ENCODE results near the gene DOCK4. TPM values are rescaled to one million over a fixed set of nuclear protein-coding genes. Genes with fewer than 3 reads are reported as not detected.

The DOCK4 gene
- total RNA-seq, 4 donors from 2014 or later, result 30.8 to 49.8 (median 37.2) TPM

DNA sequence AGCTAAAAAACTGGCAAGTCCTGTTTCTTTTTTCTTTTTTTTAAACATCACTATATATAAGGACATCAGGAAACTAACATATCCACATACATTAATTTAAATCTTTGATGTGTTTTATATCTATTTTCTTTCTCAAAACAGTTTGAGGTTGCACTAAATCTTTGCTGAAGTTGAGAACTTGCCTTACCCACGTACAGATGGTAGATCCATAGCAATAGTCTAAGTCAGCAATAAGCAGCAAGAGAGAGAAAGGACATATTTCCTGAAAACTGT, 417.2 kb downstream of the DOCK4 start:
- H3K27me3 ChIP-seq, result no peaks in the 10 kb centered on the region
- H3K4me3 ChIP-seq, result no peak overlapping the region
- H3K36me3 ChIP-seq, result peaks cover 0 to 37% (median 0%) of the 10 kb centered on the region in 3 donors
- no peak overlapping the region for H3K27ac ChIP-seq
- H3K4me1 ChIP-seq, result no peaks in the 10 kb centered on the region
- TF ChIP-seq, protein P1, sequence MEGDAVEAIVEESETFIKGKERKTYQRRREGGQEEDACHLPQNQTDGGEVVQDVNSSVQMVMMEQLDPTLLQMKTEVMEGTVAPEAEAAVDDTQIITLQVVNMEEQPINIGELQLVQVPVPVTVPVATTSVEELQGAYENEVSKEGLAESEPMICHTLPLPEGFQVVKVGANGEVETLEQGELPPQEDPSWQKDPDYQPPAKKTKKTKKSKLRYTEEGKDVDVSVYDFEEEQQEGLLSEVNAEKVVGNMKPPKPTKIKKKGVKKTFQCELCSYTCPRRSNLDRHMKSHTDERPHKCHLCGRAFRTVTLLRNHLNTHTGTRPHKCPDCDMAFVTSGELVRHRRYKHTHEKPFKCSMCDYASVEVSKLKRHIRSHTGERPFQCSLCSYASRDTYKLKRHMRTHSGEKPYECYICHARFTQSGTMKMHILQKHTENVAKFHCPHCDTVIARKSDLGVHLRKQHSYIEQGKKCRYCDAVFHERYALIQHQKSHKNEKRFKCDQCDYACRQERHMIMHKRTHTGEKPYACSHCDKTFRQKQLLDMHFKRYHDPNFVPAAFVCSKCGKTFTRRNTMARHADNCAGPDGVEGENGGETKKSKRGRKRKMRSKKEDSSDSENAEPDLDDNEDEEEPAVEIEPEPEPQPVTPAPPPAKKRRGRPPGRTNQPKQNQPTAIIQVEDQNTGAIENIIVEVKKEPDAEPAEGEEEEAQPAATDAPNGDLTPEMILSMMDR (IDR thresholded peaks at IDR 0.05), result no peak
- no peak for TF ChIP-seq POLR2A (IDR thresholded peaks at IDR 0.05)
- no peak for TF ChIP-seq EP300 (IDR thresholded peaks at IDR 0.05)
- H3K9me3 ChIP-seq, result peaks cover 0 to 4% (median 0%) of the 10 kb centered on the region in 4 donors
- 76 to 79% methylated on average over 1 of the region's 1 CpG for WGBS, 2 donors
- DNase-seq (ENCODE audit: low spot score in 2 of 2), result no peak

DNA sequence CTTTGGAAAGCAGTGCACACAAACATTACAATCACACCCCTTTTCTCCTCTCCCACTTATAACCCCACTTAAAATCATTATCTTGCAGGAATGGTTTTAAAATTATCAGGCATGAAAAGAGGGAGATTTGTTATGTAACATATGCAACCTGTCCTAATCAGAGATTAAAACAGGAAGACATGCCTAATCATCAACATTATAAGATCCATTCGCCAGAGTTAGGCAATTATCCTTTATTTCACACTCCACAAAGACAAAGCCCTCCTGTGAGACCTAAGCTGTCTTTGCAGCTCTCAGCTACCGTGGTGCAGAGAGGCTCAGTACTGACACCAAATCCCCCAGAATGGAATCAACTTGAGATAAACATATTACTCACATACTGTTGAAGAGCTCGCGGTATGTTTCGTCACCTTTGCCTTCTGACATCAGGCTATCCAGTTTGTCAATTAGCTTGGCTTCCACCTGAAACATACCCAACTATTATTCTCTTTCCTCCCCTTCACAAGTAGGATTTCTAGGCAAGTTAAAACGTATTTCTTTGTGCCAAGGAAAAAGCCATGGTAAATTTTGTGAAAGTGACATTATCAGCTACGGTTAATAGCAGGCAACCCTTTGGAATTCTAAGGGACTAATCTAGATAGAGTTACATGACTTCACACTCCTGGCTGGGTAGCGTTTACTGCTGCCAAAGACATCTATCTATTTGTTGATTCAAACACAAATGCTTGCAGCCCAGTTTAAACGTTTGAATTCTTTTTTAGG, 417.7 kb downstream of the DOCK4 start:
- Histone ChIP-seq H3K36me3 (peaks cover 0 to 37% (median 0%) of the 10 kb centered on the region in 3 donors), H3K27me3 (no peaks in the 10 kb centered on the region), H3K27ac (no peak overlapping the region), H3K9me3 (no peaks in the 10 kb centered on the region), H3K4me1 (no peaks in the 10 kb centered on the region), H3K4me3 (no peak overlapping the region)
- no peak for DNase-seq (ENCODE audit: low spot score in 2 of 2)
- TF ChIP-seq, protein P1 (IDR thresholded peaks at IDR 0.05), result no peak
- 56 to 58% methylated on average over 9 of the region's 9 CpGs for WGBS, 2 donors

DNA sequence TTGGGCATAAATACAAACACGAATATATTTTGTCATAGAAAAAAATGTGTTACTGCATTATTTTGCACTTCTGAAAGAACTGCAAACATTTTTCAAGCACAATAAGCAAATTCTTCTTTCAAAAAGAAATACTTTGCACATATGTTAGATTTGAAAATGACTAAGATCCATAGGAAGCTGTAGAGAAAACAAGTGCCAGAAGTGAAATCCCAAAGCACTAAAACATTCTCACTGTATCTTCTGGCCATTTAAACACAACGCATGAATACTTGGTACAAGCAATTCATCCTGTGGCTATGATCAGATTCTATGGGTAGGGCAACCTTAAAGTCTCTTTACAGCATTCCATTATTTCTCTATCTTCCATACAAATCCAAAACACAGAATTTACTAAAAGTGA, 418.5 kb downstream of the DOCK4 start:
- no peak for DNase-seq (ENCODE audit: low spot score in 2 of 2)
- Histone ChIP-seq H3K27ac (no peak overlapping the region), H3K9me3 (no peaks in the 10 kb centered on the region), H3K36me3 (peaks cover 0 to 36% (median 0%) of the 10 kb centered on the region in 3 donors), H3K27me3 (no peaks in the 10 kb centered on the region), H3K4me3 (no peak overlapping the region), H3K4me1 (no peaks in the 10 kb centered on the region)
- WGBS, 2 donors, result 56 to 65% methylated on average over 2 of the region's 2 CpGs
- TF ChIP-seq POLR2A (IDR thresholded peaks at IDR 0.05), result no peak
- TF ChIP-seq EP300 (IDR thresholded peaks at IDR 0.05), result no peak
- TF ChIP-seq, protein P1 (IDR thresholded peaks at IDR 0.05), result no peak

DNA sequence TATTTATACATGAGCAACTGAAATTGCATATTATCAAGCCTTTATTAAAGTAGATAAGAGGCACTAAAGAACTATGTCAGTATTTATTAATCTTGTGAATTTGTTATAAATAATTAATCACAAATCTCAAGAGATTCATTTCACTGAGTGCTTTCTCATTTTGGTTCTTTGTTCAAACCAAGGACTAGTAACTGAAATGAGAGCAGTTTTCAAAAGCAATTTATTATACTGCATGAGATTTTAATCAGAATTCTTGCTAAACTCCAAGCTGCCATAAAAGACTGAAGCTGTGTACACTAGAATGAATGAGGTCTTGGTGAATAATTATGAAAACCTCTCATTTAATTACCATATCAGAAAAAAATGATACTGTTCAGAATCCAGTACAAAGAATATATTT, 419.1 kb downstream of the DOCK4 start:
- Histone ChIP-seq H3K9me3 (no peaks in the 10 kb centered on the region), H3K27me3 (no peaks in the 10 kb centered on the region), H3K27ac (no peak overlapping the region), H3K4me3 (no peak overlapping the region), H3K4me1 (no peaks in the 10 kb centered on the region), H3K36me3 (peaks cover 0 to 34% (median 0%) of the 10 kb centered on the region in 3 donors)
- TF ChIP-seq POLR2A (IDR thresholded peaks at IDR 0.05) (no peak), EP300 (IDR thresholded peaks at IDR 0.05) (no peak)
- TF ChIP-seq, protein P1 (IDR thresholded peaks at IDR 0.05), result no peak
- DNase-seq (ENCODE audit: low spot score in 2 of 2), result no peak

DNA sequence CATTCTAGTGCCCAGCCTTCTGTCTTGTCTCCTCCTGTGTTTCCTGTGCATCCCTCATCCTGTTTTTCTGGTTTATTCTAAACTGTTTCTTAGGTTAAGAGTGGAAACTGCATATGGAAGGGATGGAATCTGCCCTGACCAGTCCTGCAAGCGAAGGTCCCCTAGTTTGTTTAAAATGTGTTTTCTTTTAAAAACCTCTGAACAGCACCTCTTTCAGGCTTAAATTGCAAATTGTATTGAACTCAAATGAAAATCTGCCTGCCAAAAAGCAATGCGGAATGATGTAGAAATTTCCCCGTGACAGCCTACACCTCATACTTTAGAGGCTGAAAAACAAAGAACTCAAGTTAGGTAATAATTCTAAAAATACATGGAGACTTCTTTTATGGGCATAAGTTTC, 421.1 kb downstream of the DOCK4 start:
- DNase-seq (ENCODE audit: low spot score in 2 of 2), result no peak
- no peaks in the 10 kb centered on the region for H3K27me3 ChIP-seq
- TF ChIP-seq EP300 (IDR thresholded peaks at IDR 0.05) (no peak), POLR2A (IDR thresholded peaks at IDR 0.05) (no peak)
- TF ChIP-seq, protein P1 (IDR thresholded peaks at IDR 0.05), result no peak
- H3K36me3 ChIP-seq, result peaks cover 0 to 34% (median 0%) of the 10 kb centered on the region in 3 donors
- no peaks in the 10 kb centered on the region for H3K4me1 ChIP-seq
- 93 to 96% methylated on average over 3 of the region's 3 CpGs for WGBS, 2 donors
- no peak overlapping the region for H3K27ac ChIP-seq
- no peaks in the 10 kb centered on the region for H3K9me3 ChIP-seq
- no peak overlapping the region for H3K4me3 ChIP-seq
